Measurements from ENCODE around the gene VWA8.

- TF ChIP-seq CTCF (conservative IDR thresholded peaks at IDR 0.05) (no peak), ZFX (IDR thresholded peaks at IDR 0.05) (no peak)
Measured at GRCh38 chr13:41847216-41847615, 113.7 kb downstream of the VWA8 start.

All from C4-2B (cell line).